Kidney tubule cell (primary cell): Measurements from ENCODE around the gene CREBZF.
"Not testable (repeated sequence)": the region's sequence is repeated elsewhere in the genome, so short reads cannot be mapped to it uniquely, and the experiment has no call there.

ENCODE experiments used
- DNase-seq: peaks from one replicate; pipeline ENCODE4 v3.0.0-alpha.2; 2018; ENCODE audit warnings: low spot score

CREBZF gene

DNA sequence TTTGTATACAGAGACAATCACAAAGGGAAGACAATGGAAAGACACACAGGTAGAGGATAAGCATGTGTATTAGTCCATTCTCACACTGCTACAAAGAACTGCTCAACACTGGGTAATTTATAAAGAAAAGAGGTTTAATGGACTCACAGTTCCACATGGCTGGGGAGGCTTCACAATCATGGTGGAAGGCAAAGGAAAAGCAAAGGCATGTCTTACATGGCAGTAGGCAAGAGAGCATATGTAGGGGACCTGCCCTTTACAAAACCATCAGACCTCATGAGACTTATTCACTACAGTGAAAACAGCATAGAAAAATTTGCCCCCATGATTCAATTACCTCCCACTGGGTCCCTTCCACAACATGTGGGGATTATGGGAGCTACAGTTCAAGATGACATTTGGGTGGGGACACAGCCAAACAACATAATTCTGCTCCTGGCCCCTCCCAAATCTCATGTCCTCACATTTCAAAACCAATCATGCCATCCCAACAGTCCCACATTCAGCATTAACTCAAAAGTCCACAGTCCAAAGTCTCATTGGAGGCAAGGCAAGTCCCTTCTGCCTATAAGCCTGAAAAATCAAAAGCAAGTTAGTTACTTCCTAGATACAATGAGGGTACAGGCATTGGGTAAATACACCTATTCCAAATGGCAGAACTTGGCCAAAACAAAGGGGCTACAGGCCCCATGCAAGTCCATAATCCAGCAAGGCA is 6.2 kb upstream of the CREBZF start:
- DNase-seq, result not testable (repeated sequence)

DNA sequence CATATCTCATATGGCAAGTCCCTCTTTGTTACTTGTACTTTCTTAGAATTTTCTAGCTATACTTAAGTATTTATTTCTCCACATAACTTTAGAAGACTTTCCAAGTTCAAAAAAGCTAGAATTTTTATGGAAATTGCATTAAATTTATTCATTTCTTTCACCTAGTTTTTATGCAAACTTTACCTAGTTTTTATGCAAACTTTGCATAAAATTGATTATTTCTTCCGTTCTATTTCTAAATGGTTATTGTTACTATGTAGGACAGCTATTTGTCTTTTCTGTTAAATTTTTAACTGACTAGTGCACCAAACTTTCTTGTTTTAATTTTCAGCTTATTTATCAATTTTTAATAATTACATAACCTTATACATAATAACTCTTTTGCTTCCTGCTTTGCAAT is 3.2 kb upstream of the CREBZF start:
- no peak for DNase-seq

GRCh38 chr11:85666687-85667086 is 1.8 kb upstream of the CREBZF start:
- DNase-seq, result no peak

DNA sequence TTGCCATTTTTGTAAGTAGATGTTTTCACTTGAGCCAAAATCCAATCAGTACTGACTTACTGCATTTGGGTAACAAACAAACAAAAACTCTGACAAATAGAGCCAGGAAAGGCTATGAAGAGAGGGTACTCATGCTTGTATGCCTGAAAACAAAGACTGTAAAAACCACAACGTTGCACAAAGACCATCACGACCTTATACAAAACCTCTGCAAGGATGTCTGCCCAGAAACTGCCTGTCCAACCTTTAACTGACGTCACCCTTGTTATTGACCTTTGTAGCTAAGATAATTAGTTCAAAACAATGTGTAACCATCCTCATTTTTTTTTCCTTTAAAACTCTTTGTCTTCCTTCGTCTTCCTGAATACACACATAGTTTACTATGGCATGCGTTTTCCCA is 804 bp upstream of the CREBZF start:
- DNase-seq, result peak; percentile 37

GRCh38 chr11:85663753-85664614 is 945 bp downstream of the CREBZF start:
- DNase-seq, result peak; percentile 76

- peak; percentile 22 for DNase-seq
Observed at GRCh38 chr11:85663080-85663752, 1.7 kb downstream of the CREBZF start.

GRCh38 chr11:85661972-85662664 is 2.8 kb downstream of the CREBZF start:
- DNase-seq, result no peak

GRCh38 chr11:85658180-85658579 is 6.7 kb downstream of the CREBZF start:
- DNase-seq, result no peak

DNA sequence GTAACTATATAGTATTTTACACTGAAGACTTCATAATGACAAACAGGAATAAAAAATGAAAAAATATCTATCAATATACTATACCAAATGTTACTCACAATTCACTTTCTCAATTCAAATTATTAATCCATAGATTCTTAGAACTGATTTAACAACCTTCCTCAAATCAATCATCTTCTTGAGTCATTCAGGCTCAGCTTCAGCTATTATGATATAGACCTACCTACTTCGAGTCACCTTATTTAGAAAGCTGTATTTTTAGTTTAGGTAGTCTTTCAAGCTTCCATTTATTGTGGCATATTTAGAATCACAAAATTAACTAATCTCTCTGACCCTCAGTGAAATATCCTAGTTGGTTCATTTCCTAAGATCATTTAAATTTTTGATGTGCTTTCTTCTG is 8.2 kb downstream of the CREBZF start:
- no peak for DNase-seq

- not testable (repeated sequence) for DNase-seq
Observed at GRCh38 chr11:85654343-85654742, 10.6 kb downstream of the CREBZF start.

- DNase-seq, result no peak
Observed at GRCh38 chr11:85652786-85653447, 12.0 kb downstream of the CREBZF start.

GRCh38 chr11:85651118-85651517 is 13.8 kb downstream of the CREBZF start:
- DNase-seq, result no peak

DNA sequence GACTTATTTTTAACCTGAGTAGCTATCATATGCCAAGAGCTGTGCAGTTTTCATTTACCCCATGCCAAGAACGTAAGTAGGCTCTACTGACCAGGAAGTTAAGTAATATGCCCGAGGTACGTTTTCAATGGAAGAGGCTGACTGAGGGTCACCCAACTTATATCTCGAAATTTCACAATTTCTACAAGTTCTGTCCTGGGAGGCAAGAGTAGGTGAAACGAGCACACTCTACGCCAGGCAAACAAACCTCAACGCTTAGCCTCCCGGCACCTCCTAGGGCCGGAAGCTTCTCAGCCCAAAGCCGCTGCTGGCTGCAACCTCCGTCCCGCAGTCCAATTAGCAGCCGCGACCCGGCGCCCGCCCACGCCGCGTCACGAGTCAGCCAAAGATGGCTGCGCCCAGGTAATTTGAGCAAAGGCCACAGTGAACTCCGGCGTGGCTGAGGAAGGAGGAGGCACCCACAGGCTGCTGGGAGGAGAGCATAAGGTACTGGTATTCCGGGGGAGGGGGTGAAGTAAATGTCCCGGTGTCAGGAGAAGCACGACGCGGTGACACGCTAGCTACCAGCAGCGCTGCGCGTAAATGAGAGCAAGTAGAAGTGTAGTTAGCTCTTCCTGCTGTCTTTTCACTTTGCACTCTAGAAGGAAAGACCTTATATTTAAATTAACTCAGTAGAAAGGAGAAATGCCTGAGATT is 17.2 kb downstream of the CREBZF start, which contains the start of gene TMEM126A:
TMEM126A (plus strand) TSS at position 364 of the 696 bp plus-strand sequence. CDS start 2,289 bp downstream, outside the sequence.
- peak; percentile 93 for DNase-seq

DNA sequence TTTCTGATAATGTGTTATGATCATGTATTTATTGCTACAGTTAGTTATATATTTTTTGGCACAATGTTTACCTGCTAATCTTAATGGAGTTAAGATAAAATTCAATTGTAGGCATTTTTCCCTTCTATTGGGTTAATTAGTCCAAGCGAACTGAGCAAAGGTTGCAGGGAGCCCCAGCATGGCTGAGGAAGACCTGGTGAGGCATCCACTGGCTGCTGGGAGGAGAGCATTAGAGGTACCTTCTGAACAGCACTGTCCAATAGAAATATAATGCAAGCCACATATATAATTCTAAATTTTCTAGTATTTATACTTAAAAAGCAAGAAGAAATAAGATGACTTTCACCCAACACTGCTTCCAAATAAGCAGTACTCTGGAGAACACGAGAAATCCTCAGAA is 17.9 kb downstream of the CREBZF start:
- no peak for DNase-seq

GRCh38 chr11:85643191-85643614 is 21.7 kb downstream of the CREBZF start:
- no peak for DNase-seq

GRCh38 chr11:85634747-85635146 is 30.2 kb downstream of the CREBZF start:
- DNase-seq, result no peak

DNA sequence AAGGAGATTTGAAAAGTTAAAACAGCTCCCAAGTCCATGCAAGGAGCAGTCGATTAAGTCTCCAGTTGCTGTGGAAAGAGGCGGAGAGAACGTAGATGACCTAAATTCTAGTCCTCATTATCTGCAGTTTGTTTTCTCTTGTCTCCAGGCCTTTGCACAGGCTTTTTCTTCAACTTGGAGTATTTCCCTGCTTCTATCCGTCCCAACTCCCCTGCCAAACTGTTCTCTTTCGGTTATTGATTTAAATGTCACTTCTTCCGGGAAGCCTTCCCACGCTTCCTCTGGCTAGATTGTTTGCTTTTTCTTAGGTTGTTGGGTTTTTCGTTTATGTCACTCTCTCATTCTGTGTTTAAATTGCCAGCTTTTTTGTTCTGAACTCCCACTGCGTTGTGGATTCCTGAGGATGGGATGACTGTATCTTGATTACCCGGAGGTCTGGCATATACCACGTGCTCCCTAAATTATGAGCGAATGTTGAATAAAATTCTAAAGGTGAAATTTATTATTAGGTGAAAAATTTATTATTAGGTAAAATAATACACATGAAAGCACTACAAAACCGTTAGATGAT is 36.1 kb downstream of the CREBZF start:
- no peak for DNase-seq

GRCh38 chr11:85627998-85628770 is 36.7 kb downstream of the CREBZF start, which contains the start of gene TMEM126B:
TMEM126B (plus strand) TSS chr11:85628593; CDS start chr11:85628608, 15 bp downstream.
- DNase-seq, result peak; percentile 98

- DNase-seq, result peak; percentile 57
Observed at GRCh38 chr11:85627332-85627997, 37.5 kb downstream of the CREBZF start, which contains the start of gene DLG2. DLG2 (minus strand) TSS chr11:85627344.
